HAP-1 (cell line): ENCODE measurements around the gene FRAT1.
"Not testable (repeated sequence)": the region's sequence is repeated elsewhere in the genome, so short reads cannot be mapped to it uniquely, and the experiment has no call there.

Source experiments
- DNase-seq, 2 experiments: peaks; one replicate each; pipeline ENCODE4 v3.0.0-alpha.2; 2016 to 2020; ENCODE audit warnings: low spot score in 2 of 2
- H3K27me3 ChIP-seq: fragments of 250-450 bp; sonication (Bioruptor Pico); 2 replicates; pipeline ENCODE4 v1.5.1; 2020; ENCODE audit warnings: low read depth, mild to moderate bottlenecking, moderate library complexity
- H3K36me3 ChIP-seq: fragments of 250-450 bp; sonication (Bioruptor Pico); replicated peaks from 2 replicates; pipeline ENCODE4 v1.5.1; 2020; ENCODE audit warnings: mild to moderate bottlenecking
- H3K4me1 ChIP-seq: fragments of 250-450 bp; sonication (Bioruptor Pico); 2 replicates; pipeline ENCODE4 v1.5.1; 2020; ENCODE audit warnings: mild to moderate bottlenecking
- H3K4me3 ChIP-seq: fragments of 250-450 bp; sonication (Bioruptor Pico); 2 replicates; pipeline ENCODE4 v1.5.1; 2020; ENCODE audit warnings: mild to moderate bottlenecking, moderate library complexity
- H3K9me3 ChIP-seq: fragments of 250-450 bp; sonication (Bioruptor Pico); 2 replicates; pipeline ENCODE4 v1.5.1; 2020; ENCODE audit warnings: mild to moderate bottlenecking, moderate library complexity
- in situ Hi-C: fragments of 300-500 bp; cut with MboI; formaldehyde crosslinking; loops from 3 replicates; pipeline ENCODE4 v1.14.3; 2020; ENCODE audit warnings: low sequenced_read_pairs, inconsistent platforms, mixed read lengths

Gene FRAT1

DNA sequence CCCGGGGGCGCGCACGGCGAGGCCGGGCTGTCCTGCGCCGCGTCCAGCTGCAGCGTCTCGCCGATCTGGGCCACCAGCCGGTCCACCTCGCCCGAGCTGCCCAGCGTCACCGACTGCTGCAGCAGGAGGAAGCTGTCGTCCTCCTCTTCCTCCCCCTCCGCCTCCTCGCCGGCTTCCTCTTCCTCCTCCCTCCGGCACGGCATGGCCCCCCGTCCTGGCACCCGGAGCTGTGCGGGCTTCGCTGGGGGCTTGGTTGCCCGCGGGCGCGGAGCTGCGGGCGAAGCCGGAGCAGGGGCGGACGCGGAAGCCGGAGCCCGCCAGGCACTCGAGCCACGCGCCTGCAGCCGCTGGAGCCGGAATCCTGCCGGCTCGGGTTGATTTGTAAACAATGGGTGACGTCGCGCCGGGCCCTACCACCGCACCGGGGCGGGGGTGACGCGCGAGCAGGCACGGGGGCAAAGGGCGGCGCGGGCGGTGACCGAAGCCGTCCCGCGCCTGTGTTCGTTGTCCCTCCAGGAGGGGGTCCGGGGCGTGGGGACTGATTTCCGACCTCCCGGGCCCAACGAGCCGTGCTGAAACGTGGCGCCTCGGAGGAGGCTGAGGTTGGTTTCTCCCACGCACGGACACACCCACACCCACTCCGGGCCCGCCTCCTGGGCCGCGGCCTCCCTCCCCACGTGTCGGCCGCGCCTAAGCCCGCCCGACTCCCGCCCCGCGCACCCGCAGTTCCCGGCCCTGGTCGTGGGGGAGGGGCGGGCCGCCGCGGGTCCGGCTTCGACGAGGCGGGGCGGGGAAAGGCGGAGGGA is 15.5 kb downstream of the FRAT1 start, which contains the start of gene FRAT2:
Gene FRAT2 (minus strand): TSS at position 360 of the 806 bp plus-strand sequence. CDS start 157 bp downstream, at position 203.
- DNase-seq: peak; percentile 77 to 91
- Histone ChIP-seq H3K4me1 (peaks cover 33% of the 10 kb centered on the region), H3K4me3 (peak within 1 kb of the TSS; percentile 62), H3K36me3 (no peaks in the 10 kb centered on the region), H3K9me3 (no peaks in the 10 kb centered on the region), H3K27me3 (no peaks in the 10 kb centered on the region)
- in situ Hi-C loops: no loop called here

GRCh38 chr10:97335188-97335619 is 16.1 kb downstream of the FRAT1 start:
- H3K4me3 ChIP-seq: peak overlapping the region; percentile 62
- H3K27me3 ChIP-seq: no peaks in the 10 kb centered on the region
- H3K36me3 ChIP-seq: no peaks in the 10 kb centered on the region
- in situ Hi-C loops: no loop called here
- H3K9me3 ChIP-seq: no peaks in the 10 kb centered on the region
- no peak for DNase-seq
- H3K4me1 ChIP-seq: peaks cover 33% of the 10 kb centered on the region

DNA sequence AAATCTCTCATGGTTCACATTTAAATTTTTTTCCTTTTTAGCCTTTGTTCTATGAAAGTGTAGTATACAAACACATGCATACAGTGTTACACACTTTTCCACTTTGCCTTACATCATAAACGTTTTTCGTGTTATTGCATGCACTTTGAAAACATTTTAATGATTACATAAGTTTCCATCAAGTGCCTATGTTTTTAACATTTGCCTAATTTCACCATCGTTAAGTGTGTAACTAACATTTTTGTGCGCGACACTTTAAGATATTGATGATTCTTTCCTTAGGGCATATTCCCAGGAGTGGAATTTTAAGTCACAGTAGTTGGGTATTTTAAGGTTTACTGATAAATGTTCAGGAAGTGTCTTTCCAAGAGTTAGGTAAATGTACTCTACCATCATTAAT is 16.9 kb downstream of the FRAT1 start:
- Histone ChIP-seq H3K9me3 (no peaks in the 10 kb centered on the region), H3K36me3 (no peaks in the 10 kb centered on the region), H3K4me1 (peaks cover 33% of the 10 kb centered on the region), H3K27me3 (no peaks in the 10 kb centered on the region), H3K4me3 (no peak overlapping the region)
- no peak for DNase-seq
- in situ Hi-C loops: no loop called here

DNA sequence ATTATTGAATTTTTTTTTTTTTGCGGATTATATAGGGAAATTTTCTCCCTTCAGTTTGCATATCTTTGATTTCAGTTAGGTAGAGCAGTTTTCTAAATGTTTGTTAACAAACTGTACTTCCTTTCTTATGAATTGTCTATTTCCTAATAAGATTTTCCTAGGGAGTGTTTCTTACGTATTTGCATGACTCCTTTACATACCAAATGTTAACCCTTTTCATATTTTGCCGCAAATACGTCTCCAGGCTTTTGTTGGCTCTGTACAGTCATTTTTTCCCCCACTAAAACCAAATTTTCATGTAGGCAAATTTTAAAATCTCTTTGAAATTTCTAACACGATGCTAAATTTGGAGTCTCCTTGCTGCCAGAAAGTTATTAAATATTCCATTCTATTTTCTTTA is 17.4 kb downstream of the FRAT1 start:
- in situ Hi-C loops: no loop called here
- DNase-seq: no peak
- H3K36me3 ChIP-seq: no peaks in the 10 kb centered on the region
- H3K27me3 ChIP-seq: no peaks in the 10 kb centered on the region
- H3K4me3 ChIP-seq: no peak overlapping the region
- no peaks in the 10 kb centered on the region for H3K9me3 ChIP-seq
- peaks cover 29% of the 10 kb centered on the region for H3K4me1 ChIP-seq

GRCh38 chr10:97336942-97337831 is 18.1 kb downstream of the FRAT1 start:
- H3K4me1 ChIP-seq: peaks cover 24% of the 10 kb centered on the region
- H3K27me3 ChIP-seq: no peaks in the 10 kb centered on the region
- no peaks in the 10 kb centered on the region for H3K36me3 ChIP-seq
- no peaks in the 10 kb centered on the region for H3K9me3 ChIP-seq
- DNase-seq: peak; percentile 93 to 100
- H3K4me3 ChIP-seq: no peak overlapping the region
- in situ Hi-C loops: no loop called here

GRCh38 chr10:97338041-97338440 is 19.0 kb downstream of the FRAT1 start:
- Histone ChIP-seq H3K36me3 (no peaks in the 10 kb centered on the region), H3K4me1 (peaks cover 24% of the 10 kb centered on the region), H3K9me3 (no peaks in the 10 kb centered on the region), H3K4me3 (no peak overlapping the region), H3K27me3 (no peaks in the 10 kb centered on the region)
- in situ Hi-C loops: no loop called here
- peak; percentile 40 for DNase-seq

DNA sequence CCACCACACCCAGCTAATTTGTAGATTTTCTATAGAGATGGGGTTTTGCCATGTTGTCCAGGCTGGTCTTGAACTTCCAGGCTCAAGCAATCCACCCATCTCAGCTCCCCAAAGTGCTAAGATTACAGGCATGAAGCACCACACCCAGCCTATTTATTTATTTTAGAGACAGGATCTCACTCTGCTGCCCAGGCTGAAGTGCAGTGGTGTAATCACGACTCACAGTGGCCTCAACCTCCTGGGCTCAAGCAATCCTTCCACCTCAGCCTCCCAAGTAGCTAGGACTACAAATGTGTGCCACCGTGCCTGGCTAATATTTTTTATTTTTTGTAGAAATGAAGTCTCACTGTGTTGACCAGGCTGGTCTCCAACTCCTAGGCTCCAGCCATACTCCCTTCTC is 22.3 kb downstream of the FRAT1 start:
- no peak overlapping the region for H3K4me3 ChIP-seq
- H3K9me3 ChIP-seq: no peaks in the 10 kb centered on the region
- no peak for DNase-seq
- in situ Hi-C loops: no loop called here
- H3K36me3 ChIP-seq: no peaks in the 10 kb centered on the region
- peaks cover 17% of the 10 kb centered on the region for H3K4me1 ChIP-seq
- no peaks in the 10 kb centered on the region for H3K27me3 ChIP-seq

DNA sequence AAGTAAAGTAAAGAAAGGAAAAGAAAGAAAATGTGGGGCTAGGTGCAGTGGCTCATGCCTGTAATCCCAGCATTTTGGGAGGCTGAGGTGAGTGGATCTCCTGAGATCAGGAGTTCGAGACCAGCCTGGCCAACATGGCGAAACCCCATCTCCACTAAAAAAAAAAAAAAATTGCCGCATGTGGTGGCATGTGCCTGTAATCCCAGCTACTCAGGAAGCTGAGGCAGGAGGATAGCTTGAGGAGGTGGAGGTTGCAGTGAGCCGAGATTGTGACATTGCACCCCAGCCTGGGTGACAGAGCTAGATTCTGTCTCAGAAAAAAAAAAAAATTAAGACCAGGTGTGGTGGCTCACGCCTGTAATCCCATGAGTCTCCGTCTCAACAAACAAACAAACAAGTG is 24.6 kb downstream of the FRAT1 start:
- in situ Hi-C loops, H3K36me3 ChIP-seq, H3K9me3 ChIP-seq, H3K4me3 ChIP-seq, H3K4me1 ChIP-seq, DNase-seq, H3K27me3 ChIP-seq: not testable (repeated sequence)

- Histone ChIP-seq H3K9me3 (no peaks in the 10 kb centered on the region), H3K36me3 (peaks cover under 1% of the 10 kb centered on the region; the same call in 1 of the 2 replicates), H3K4me1 (no peaks in the 10 kb centered on the region), H3K27me3 (no peaks in the 10 kb centered on the region), H3K4me3 (no peak overlapping the region)
- in situ Hi-C loops: no loop called here
- no peak for DNase-seq
Observed at GRCh38 chr10:97347317-97347716, 28.2 kb downstream of the FRAT1 start.

DNA sequence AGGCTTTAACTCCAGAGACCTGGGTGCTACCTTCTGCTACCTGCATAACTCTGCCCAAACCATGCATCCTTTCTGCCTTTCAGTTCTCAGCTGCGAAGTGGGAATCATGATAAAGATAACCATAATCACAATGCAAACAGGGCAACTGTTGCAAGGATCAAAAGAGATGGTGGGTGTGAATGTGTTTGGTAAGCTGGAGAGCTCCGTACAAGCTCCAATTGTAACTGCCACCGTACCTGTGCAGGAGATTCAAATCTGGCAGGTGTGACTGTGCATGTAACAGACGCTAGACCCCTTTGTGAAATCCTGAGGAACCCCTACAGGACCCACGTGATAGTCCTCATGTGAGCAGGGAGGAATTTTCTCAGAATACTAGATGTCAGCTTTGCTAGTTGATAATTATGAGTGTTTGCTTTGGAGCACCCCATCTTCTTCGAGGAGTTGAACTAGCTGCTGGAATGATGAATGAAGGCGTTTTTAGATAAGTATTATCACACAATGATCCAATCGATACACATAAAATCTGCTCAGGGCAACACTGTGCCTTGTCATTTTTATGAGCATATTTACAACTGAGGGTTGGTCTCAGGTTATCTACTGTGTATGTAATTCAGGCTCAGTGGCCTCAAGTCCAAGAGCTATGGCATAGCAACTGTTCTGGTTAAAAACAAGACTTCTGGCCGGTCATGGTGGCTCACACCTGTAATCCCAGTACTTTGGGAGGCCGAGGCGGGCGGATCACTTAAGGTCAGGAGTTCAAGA is 30.9 kb downstream of the FRAT1 start:
- peaks cover 2% of the 10 kb centered on the region; the same call in 1 of the 2 replicates for H3K36me3 ChIP-seq
- H3K9me3 ChIP-seq: no peaks in the 10 kb centered on the region
- no peaks in the 10 kb centered on the region for H3K4me1 ChIP-seq
- H3K27me3 ChIP-seq: no peaks in the 10 kb centered on the region
- no peak overlapping the region for H3K4me3 ChIP-seq
- no peak for DNase-seq
- in situ Hi-C loops: no loop called here

GRCh38 chr10:97353945-97354344 is 34.9 kb downstream of the FRAT1 start:
- no peak overlapping the region for H3K4me3 ChIP-seq
- H3K27me3 ChIP-seq: no peaks in the 10 kb centered on the region
- in situ Hi-C loops: no loop called here
- DNase-seq: no peak
- H3K9me3 ChIP-seq: no peaks in the 10 kb centered on the region
- H3K36me3 ChIP-seq: peaks cover 33% of the 10 kb centered on the region
- H3K4me1 ChIP-seq: no peaks in the 10 kb centered on the region

- Histone ChIP-seq H3K9me3 (no peaks in the 10 kb centered on the region), H3K4me3 (no peak overlapping the region), H3K36me3 (peaks cover 46% of the 10 kb centered on the region), H3K27me3 (no peaks in the 10 kb centered on the region), H3K4me1 (no peaks in the 10 kb centered on the region)
- DNase-seq: peak in 1 of 2 experiments; percentile 29
- in situ Hi-C loops: no loop called here
Observed at GRCh38 chr10:97355571-97355975, 36.5 kb downstream of the FRAT1 start.

DNA sequence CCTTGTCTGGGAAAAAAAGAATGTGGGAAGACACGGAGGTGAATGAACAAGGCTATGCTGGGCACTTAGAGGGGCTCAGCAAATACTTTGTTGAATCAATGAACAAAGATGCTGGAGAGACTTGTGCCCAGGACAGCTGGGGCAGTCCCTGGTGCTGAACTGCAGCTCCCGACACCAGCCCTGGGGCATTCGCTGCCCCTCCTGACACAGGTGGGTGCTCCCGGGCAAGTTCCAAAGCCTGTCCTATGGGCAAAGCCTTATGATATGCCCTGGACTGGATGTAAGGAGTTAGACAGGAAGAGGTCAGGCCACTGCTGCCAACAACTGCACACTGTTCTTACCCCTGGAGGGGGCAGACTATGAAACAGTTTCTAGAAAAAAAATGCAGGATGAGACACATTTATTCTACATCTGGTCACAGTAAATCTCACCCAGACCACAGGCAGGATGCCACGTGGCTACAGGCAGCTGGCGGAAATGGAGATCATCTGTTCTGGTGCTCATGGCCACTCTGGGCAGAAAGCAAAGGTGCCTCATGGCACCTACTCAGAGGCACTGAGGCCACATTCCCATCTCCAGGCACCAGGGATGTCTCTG is 37.3 kb downstream of the FRAT1 start:
- Histone ChIP-seq H3K36me3 (peaks cover 52% of the 10 kb centered on the region), H3K4me3 (no peak overlapping the region), H3K9me3 (no peaks in the 10 kb centered on the region), H3K4me1 (no peaks in the 10 kb centered on the region), H3K27me3 (no peaks in the 10 kb centered on the region)
- in situ Hi-C loops: no loop called here
- no peak for DNase-seq
